ENCODE data around the gene PTGFRN. TPM values are rescaled to one million over a fixed set of nuclear protein-coding genes. Genes with fewer than 3 reads are reported as not detected.

Gene PTGFRN
- total RNA-seq, 4 donors from 2014 or later: 40.6 to 68.7 (median 56.0) TPM

DNA sequence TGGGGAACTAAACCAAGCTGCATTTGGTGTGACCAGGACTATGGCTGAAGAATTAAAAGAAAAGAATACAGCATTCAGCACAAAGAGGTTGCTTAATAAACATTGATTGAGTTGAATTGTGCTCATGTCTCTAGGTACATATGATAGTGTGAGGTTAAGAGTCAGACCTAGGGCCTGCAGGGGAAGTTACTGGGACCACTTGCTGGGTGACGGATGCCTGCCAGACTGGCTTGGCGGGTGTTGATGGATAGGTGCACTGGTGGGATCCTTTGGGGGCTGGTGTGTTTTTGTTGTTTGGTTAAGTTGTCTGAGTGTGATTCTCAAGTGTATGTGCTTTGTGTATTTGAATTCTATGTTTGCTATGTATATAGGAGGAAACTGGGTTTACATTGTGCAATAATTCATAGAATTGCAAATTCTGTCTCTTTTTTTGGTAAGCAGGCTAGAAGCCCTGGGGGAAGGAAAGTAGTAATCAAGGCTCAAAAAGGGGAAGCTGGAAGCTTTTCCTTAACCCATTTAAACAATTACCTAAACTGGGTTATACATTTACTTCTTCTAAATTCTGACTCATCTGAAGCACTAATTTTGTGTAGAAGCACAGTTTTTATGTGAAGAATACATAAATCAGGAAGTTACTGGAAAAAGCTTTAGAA is 93.6 kb downstream of the PTGFRN start:
- H3K27ac ChIP-seq: peak overlapping the region in 1 of 4 donors; percentile 41
- WGBS, 2 donors: 73 to 78% methylated on average over 2 of the region's 2 CpGs
- no peaks in the 10 kb centered on the region for H3K36me3 ChIP-seq
- H3K9me3 ChIP-seq: no peaks in the 10 kb centered on the region
- no peak overlapping the region for H3K4me3 ChIP-seq
- no peaks in the 10 kb centered on the region for H3K27me3 ChIP-seq
- no peak for TF ChIP-seq POLR2A (IDR thresholded peaks at IDR 0.05)
- TF ChIP-seq, protein P1, sequence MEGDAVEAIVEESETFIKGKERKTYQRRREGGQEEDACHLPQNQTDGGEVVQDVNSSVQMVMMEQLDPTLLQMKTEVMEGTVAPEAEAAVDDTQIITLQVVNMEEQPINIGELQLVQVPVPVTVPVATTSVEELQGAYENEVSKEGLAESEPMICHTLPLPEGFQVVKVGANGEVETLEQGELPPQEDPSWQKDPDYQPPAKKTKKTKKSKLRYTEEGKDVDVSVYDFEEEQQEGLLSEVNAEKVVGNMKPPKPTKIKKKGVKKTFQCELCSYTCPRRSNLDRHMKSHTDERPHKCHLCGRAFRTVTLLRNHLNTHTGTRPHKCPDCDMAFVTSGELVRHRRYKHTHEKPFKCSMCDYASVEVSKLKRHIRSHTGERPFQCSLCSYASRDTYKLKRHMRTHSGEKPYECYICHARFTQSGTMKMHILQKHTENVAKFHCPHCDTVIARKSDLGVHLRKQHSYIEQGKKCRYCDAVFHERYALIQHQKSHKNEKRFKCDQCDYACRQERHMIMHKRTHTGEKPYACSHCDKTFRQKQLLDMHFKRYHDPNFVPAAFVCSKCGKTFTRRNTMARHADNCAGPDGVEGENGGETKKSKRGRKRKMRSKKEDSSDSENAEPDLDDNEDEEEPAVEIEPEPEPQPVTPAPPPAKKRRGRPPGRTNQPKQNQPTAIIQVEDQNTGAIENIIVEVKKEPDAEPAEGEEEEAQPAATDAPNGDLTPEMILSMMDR (IDR thresholded peaks at IDR 0.05): no peak
- DNase-seq: no peak
- intact Hi-C loops (cut with DNase I): no loop called here
- H3K4me1 ChIP-seq: no peaks in the 10 kb centered on the region

DNA sequence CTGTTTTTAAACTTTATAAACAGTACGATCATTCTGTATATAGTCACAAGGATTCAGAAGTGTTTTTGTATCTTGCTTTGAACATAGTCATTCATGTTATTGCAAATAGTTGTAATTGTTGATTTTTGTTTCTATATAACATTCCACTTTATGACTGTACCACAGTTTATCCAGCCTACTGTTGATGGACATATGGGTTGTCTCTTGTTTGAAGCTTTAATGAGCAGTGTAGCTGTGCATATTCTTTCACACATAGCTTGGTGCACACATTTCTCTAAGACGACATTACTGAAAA is 98.0 kb downstream of the PTGFRN start:
- intact Hi-C loops (cut with DNase I): no loop called here
- Histone ChIP-seq H3K9me3 (no peaks in the 10 kb centered on the region), H3K27ac (no peak overlapping the region), H3K4me3 (no peak overlapping the region), H3K36me3 (no peaks in the 10 kb centered on the region), H3K4me1 (peaks cover 0 to 6% (median 0%) of the 10 kb centered on the region in 3 donors), H3K27me3 (no peaks in the 10 kb centered on the region)
- no peak for DNase-seq
- TF ChIP-seq, protein P1 (IDR thresholded peaks at IDR 0.05): no peak
- no peak for TF ChIP-seq POLR2A (IDR thresholded peaks at IDR 0.05)
- WGBS, 2 donors: 81 to 90% methylated on average over 2 of the region's 2 CpGs

DNA sequence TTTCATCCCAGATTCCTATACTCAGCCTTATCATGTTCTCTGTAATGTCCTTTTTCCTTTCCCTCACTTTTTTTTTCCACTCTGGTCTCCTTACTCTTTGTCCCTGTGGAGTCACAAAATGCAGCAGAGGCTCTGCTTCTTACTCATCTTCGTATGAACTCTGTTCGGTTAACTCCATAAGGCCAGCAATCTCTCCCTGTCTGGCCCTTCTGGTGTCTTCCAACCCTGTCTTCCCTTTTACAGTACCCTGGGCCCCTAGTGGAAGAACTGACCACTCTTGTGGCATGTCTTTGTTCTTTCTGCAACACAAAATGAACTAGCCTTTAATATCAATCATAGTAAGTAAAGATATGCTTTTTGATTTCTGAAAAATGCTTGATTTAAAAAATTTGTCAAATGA is 98.9 kb downstream of the PTGFRN start:
- no peaks in the 10 kb centered on the region for H3K27me3 ChIP-seq
- DNase-seq: no peak
- no peaks in the 10 kb centered on the region for H3K9me3 ChIP-seq
- H3K36me3 ChIP-seq: no peaks in the 10 kb centered on the region
- H3K4me1 ChIP-seq: peaks cover 0 to 16% (median 0%) of the 10 kb centered on the region in 3 donors
- H3K4me3 ChIP-seq: no peak overlapping the region
- 73 to 77% methylated on average over 2 of the region's 2 CpGs for WGBS, 2 donors
- no peak overlapping the region for H3K27ac ChIP-seq
- TF ChIP-seq POLR2A (IDR thresholded peaks at IDR 0.05): no peak
- TF ChIP-seq, protein P1 (IDR thresholded peaks at IDR 0.05): no peak
- intact Hi-C loops (cut with DNase I): no loop called here

DNA sequence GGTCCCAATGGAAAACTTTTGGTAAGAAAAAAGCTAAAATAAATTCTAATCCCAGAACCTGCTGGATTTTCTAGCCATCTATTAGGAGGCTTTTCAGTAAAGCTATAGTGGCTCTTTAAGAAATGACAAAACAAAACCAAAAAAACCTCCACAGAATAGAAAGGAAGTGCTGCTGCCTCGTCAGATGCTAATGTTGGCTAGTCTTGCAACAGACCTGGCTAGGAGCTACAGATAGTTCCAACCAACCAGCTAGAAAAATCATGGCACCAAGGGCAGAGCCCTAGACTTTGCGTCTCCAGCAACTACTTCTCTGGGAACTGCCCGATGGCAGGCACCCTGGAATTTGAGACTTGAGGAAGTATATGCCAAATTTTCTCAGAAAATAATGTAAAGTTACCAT is 99.4 kb downstream of the PTGFRN start:
- no peak for DNase-seq
- WGBS, 2 donors: 61 to 65% methylated on average over 3 of the region's 3 CpGs
- intact Hi-C loops (cut with DNase I): no loop called here

DNA sequence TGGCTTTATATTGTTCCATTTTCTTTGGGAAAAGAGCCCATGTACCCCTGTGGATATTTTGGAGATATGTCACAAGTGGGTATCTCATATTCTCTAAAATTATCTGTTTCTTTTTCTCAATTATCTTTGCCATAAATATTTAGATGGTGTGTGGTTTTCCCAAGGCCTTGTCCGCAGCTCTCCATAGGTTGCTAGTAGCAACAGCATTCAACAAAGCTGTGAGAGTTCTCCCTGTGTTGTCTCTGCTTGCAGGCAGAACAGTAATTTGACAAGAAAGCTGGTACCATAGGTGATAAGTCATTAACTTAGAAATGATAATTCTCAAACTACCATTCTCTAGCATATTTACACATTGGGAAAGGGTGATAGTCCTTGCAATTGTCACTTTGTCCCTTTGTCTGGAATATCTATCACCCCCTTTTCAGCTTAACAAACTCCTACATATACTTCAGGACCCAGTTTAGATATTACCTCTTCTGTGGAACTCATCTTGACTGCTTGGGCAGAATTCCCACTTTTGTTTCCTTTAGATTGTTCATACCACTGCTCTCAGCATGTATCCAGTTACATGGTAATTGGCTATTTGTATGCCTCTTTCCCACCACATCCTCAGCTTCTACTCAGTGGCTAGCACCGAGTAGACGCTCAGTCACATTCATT is 100.7 kb downstream of the PTGFRN start:
- Histone ChIP-seq H3K27ac (no peak overlapping the region), H3K4me3 (no peak overlapping the region), H3K36me3 (no peaks in the 10 kb centered on the region), H3K9me3 (no peaks in the 10 kb centered on the region), H3K4me1 (peaks cover 0 to 18% (median 0%) of the 10 kb centered on the region in 3 donors), H3K27me3 (no peaks in the 10 kb centered on the region)
- intact Hi-C loops (cut with DNase I): no loop called here
- TF ChIP-seq POLR2A (IDR thresholded peaks at IDR 0.05): no peak
- TF ChIP-seq, protein P1 (IDR thresholded peaks at IDR 0.05): no peak
- 94 to 97% methylated on average over 3 of the region's 3 CpGs for WGBS, 2 donors
- DNase-seq: no peak

More for the DNA sequence above, 99.4 kb downstream of the PTGFRN start:
- H3K27ac ChIP-seq: no peak overlapping the region
- H3K4me3 ChIP-seq: no peak overlapping the region
- H3K27me3 ChIP-seq: no peaks in the 10 kb centered on the region
- TF ChIP-seq, protein P1 (IDR thresholded peaks at IDR 0.05): no peak
- no peak for TF ChIP-seq POLR2A (IDR thresholded peaks at IDR 0.05)
- H3K9me3 ChIP-seq: no peaks in the 10 kb centered on the region
- H3K4me1 ChIP-seq: peaks cover 0 to 18% (median 0%) of the 10 kb centered on the region in 3 donors
- no peaks in the 10 kb centered on the region for H3K36me3 ChIP-seq

Data from esophagus squamous epithelium (tissue), 5 donors.